ENCODE data around the gene C20orf204. TPM values are rescaled to one million over a fixed set of nuclear protein-coding genes. Genes with fewer than 3 reads are reported as not detected.

The C20orf204 gene
- total and polyA plus RNA-seq, 9 of the 15 experiments (the other 6 are each of a cell fraction or from before 2014, with no cell fraction given), result 0.11 to 1.1 (median 0.36) TPM; not detected in 2

DNA sequence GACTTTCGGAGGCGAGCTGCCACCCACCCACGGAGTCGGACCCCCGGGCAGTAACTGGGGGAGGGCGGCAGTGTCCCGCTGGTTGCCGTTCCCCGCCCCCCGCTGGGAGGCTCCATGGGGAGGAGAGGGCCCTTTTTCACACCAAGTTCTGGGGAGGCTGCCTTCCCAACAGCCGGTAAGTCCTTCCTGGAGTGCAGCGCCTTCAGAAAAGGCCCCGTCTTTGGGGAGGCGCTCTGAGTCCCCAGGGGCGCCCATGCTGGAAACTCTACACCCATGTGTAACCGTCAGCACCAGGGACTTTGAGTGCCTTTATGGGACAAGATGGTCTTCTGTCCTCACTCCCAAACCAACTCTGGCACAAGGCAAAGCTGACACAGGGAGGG lies 13.9 kb downstream of the C20orf204 start (continued):
- TF ChIP-seq MXI1 (IDR thresholded peaks at IDR 0.05; ENCODE audit: low read depth, low read length) (no peak), PYGO2 (tag; IDR thresholded peaks at IDR 0.05) (no peak), NFIC (IDR thresholded peaks at IDR 0.05) (no peak), SAFB (IDR thresholded peaks at IDR 0.05; ENCODE audit: borderline replicate concordance, low read depth, low read length) (no peak), HLTF (IDR thresholded peaks at IDR 0.05) (no peak), YY1 (IDR thresholded peaks at IDR 0.05; ENCODE audit: borderline replicate concordance in 1 of 3, control insufficient read depth in 1 of 3, extremely low read depth in 1 of 3, insufficient read depth in 3 of 3, insufficient read length in 1 of 3, insufficient replicate concordance in 2 of 3, low read depth in 1 of 3, low read length in 2 of 3) (peak in 1 of 3 experiments; percentile 55), MEF2A (IDR thresholded peaks at IDR 0.05; ENCODE audit: control insufficient read depth, low read depth, low read length) (no peak), FOXJ2 (tag; IDR thresholded peaks at IDR 0.05) (no peak), POU5F1 (IDR thresholded peaks at IDR 0.05; ENCODE audit: borderline replicate concordance, low read depth, low read length, partially characterized antibody) (no peak), HDAC1 (IDR thresholded peaks at IDR 0.05) (peak in 1 of 2 experiments; percentile 17; a peak in 1 of 4 replicates), CEBPG (CRISPR knock-in tag; IDR thresholded peaks at IDR 0.05) (0 out of 2 replicates have a peak, but pooled peaks have one; percentile 10), CEBPG (tag; conservative IDR thresholded peaks at IDR 0.05 in 1 of 2, IDR thresholded peaks at IDR 0.05 in 1 of 2) (no peak), MTA3 (IDR thresholded peaks at IDR 0.05; ENCODE audit: borderline replicate concordance) (no peak), ARNT (IDR thresholded peaks at IDR 0.05) (no peak), JUND (IDR thresholded peaks at IDR 0.05; ENCODE audit: borderline replicate concordance, low read depth, low read length) (no peak), JUND (tag; IDR thresholded peaks at IDR 0.05; ENCODE audit: borderline replicate concordance, low read depth, low read length) (no peak), ZNF589 (CRISPR knock-in tag; IDR thresholded peaks at IDR 0.05; ENCODE audit: low read depth) (peak; percentile 39; the same call in 1 of the 2 replicates), SIRT6 (IDR thresholded peaks at IDR 0.05; ENCODE audit: low read depth, low read length) (no peak), ZNF184 (CRISPR knock-in tag; IDR thresholded peaks at IDR 0.05) (no peak), SMAD4 (CRISPR knock-in tag; conservative IDR thresholded peaks at IDR 0.05) (0 out of 2 replicates have a peak, but pooled peaks have one; percentile 17), KLF6 (CRISPR knock-in tag; IDR thresholded peaks at IDR 0.05; ENCODE audit: borderline replicate concordance) (no peak), NBN (IDR thresholded peaks at IDR 0.05; ENCODE audit: low read depth) (no peak), SP1 (CRISPR knock-in tag; IDR thresholded peaks at IDR 0.05) (no peak), KAT8 (IDR thresholded peaks at IDR 0.05; ENCODE audit: low read depth) (no peak), TCF7 (IDR thresholded peaks at IDR 0.05; ENCODE audit: borderline replicate concordance) (no peak), GTF2F1 (IDR thresholded peaks at IDR 0.05; ENCODE audit: low read depth, low read length) (no peak), PREB (CRISPR knock-in tag; IDR thresholded peaks at IDR 0.05) (no peak), ZNF57 (CRISPR knock-in tag; IDR thresholded peaks at IDR 0.05) (no peak)
- TF ChIP-seq, protein P1, sequence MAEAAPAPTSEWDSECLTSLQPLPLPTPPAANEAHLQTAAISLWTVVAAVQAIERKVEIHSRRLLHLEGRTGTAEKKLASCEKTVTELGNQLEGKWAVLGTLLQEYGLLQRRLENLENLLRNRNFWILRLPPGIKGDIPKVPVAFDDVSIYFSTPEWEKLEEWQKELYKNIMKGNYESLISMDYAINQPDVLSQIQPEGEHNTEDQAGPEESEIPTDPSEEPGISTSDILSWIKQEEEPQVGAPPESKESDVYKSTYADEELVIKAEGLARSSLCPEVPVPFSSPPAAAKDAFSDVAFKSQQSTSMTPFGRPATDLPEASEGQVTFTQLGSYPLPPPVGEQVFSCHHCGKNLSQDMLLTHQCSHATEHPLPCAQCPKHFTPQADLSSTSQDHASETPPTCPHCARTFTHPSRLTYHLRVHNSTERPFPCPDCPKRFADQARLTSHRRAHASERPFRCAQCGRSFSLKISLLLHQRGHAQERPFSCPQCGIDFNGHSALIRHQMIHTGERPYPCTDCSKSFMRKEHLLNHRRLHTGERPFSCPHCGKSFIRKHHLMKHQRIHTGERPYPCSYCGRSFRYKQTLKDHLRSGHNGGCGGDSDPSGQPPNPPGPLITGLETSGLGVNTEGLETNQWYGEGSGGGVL (CRISPR knock-in tag; IDR thresholded peaks at IDR 0.05), result no peak
